AG10803 (cell line): ENCODE measurements around the gene SELENOF.

ENCODE experiments used
- DNase-seq: peaks from one replicate; pipeline ENCODE4 v3.0.0; 2010; ENCODE audit warnings: low read depth
- H3K4me3 ChIP-seq: 2 replicates; pipeline ENCODE4 v1.5.1; 2011; ENCODE audit warnings: mild to moderate bottlenecking, low read length, control low read depth
- CTCF ChIP-seq: conservative IDR thresholded peaks from 2 replicates; pipeline ENCODE4 v1.5.1; 2011; ENCODE audit warnings: mild to moderate bottlenecking, low read length, control low read depth, inconsistent platforms

SELENOF gene

GRCh38 chr1:86913896-86914600 is at the start of gene SELENOF:
TSS of gene SELENOF (minus strand) at chr1:86914126. CDS start at chr1:86914111, 15 bp downstream.
- peak; percentile 100 for DNase-seq
- no peak for TF ChIP-seq CTCF
- H3K4me3 ChIP-seq: peak within 1 kb of the TSS; percentile 86

- no peak for DNase-seq
Observed at GRCh38 chr1:86960548-86960947, 46.6 kb upstream of the SELENOF start.

GRCh38 chr1:86957221-86957620 is 43.3 kb upstream of the SELENOF start:
- no peak for DNase-seq
- H3K4me3 ChIP-seq: no peak overlapping the region
- TF ChIP-seq CTCF: no peak

More at GRCh38 chr1:86960548-86960947, 46.6 kb upstream of the SELENOF start:
- H3K4me3 ChIP-seq: no peak overlapping the region
- no peak for TF ChIP-seq CTCF

GRCh38 chr1:86956221-86956620 is 42.3 kb upstream of the SELENOF start:
- H3K4me3 ChIP-seq: no peak overlapping the region
- no peak for DNase-seq
- no peak for TF ChIP-seq CTCF

- no peak for DNase-seq
- H3K4me3 ChIP-seq: no peak overlapping the region
- no peak for TF ChIP-seq CTCF
Observed at GRCh38 chr1:86955678-86956077, 41.8 kb upstream of the SELENOF start.

GRCh38 chr1:86953167-86953566 is 39.2 kb upstream of the SELENOF start:
- TF ChIP-seq CTCF: no peak
- H3K4me3 ChIP-seq: no peak overlapping the region
- DNase-seq: no peak

- TF ChIP-seq CTCF: no peak
- no peak for DNase-seq
- H3K4me3 ChIP-seq: no peak overlapping the region
Observed at GRCh38 chr1:86951430-86951829, 37.5 kb upstream of the SELENOF start.
